ENCODE measurements around the gene PGBD2. TPM values are rescaled to one million over a fixed set of nuclear protein-coding genes. Genes with fewer than 3 reads are reported as not detected.

PGBD2 gene
- total and polyA plus RNA-seq, 9 of the 15 experiments (the other 6 are each of a cell fraction or from before 2014, with no cell fraction given), result 11.9 to 21.8 (median 14.7) TPM

GRCh38 chr1:248858891-248859889 is 46.8 kb upstream of the PGBD2 start, which contains the start of gene ZNF692 (continued):
- TF ChIP-seq PATZ1 (CRISPR knock-in tag; IDR thresholded peaks at IDR 0.05; ENCODE audit: borderline replicate concordance) (no peak), ETV6 (IDR thresholded peaks at IDR 0.05; ENCODE audit: borderline replicate concordance in 1 of 2, low read depth in 2 of 2, low read length in 1 of 2) (no peak), ETV6 (CRISPR knock-in tag; IDR thresholded peaks at IDR 0.05; ENCODE audit: borderline replicate concordance) (no peak), ZNF197 (CRISPR knock-in tag; IDR thresholded peaks at IDR 0.05; ENCODE audit: low read depth) (no peak), KLF16 (IDR thresholded peaks at IDR 0.05) (no peak), CC2D1A (IDR thresholded peaks at IDR 0.05) (no peak), MAZ (CRISPR knock-in tag; conservative IDR thresholded peaks at IDR 0.05 in 1 of 2, IDR thresholded peaks at IDR 0.05 in 1 of 2) (peak; percentile 92 to 96), BCL6 (CRISPR knock-in tag; IDR thresholded peaks at IDR 0.05) (no peak), EZH2 (IDR thresholded peaks at IDR 0.05; ENCODE audit: borderline replicate concordance, low read depth, low read length) (no peak), FOXP1 (CRISPR knock-in tag; IDR thresholded peaks at IDR 0.05) (peak; percentile 80; the same call in 1 of the 2 replicates), ZNF347 (CRISPR knock-in tag; IDR thresholded peaks at IDR 0.05; ENCODE audit: low read depth) (no peak), HES1 (IDR thresholded peaks at IDR 0.05; ENCODE audit: low read depth) (no peak), VEZF1 (CRISPR knock-in tag; IDR thresholded peaks at IDR 0.05) (peak; percentile 92), CBX1 (IDR thresholded peaks at IDR 0.05; ENCODE audit: low read depth) (peak; percentile 55; the same call in 1 of the 2 replicates), ARHGAP35 (IDR thresholded peaks at IDR 0.05; ENCODE audit: partially characterized antibody) (no peak), ZMIZ1 (IDR thresholded peaks at IDR 0.05; ENCODE audit: low read depth in 2 of 2, low read length in 2 of 2) (no peak)
